K562 (cell line): Measurements from ENCODE around the gene CASKIN2. TPM values are rescaled to one million over a fixed set of nuclear protein-coding genes. Genes with fewer than 3 reads are reported as not detected.

Experiments
- ATAC-seq: fragments of 200-7000 bp; cut with Tn5 transposase; 3 replicates; pipeline ENCODE4 v1.9.1; 2020; ENCODE audit warnings: moderate library complexity
- BruUV-seq: library from RNA; stranded (reverse); fragments of 400-500 nt; replicated peaks from 2 replicates; lab custom pipeline; 2021; lab: Mats Ljungman, UMichigan
- CTCF ChIA-PET: fragments of 300-600 bp; formaldehyde crosslinking; extraction: SDS; loops from one replicate; lab custom pipeline; 2021; ENCODE audit warnings: low intra/inter-chr PET ratio; lab: Yijun Ruan, JAX
- POLR2A ChIA-PET: fragments of 300-600, 350-650 bp; sonication (Branson Sonifier 250); formaldehyde crosslinking; extraction: SDS; loops from one replicate; lab custom pipeline; 2021; ENCODE audit warnings: antibody characterized with exemption, inconsistent platforms; lab: Yijun Ruan, JAX
- DNase-seq, 4 experiments: peaks; one replicate each; pipeline versions ENCODE4 v3.0.0 to v3.0.0-alpha.2; 2011 to 2018; ENCODE audit warnings: low spot score in 3 of 4, mixed read lengths in 3 of 4; ENCODE audit errors: extremely low read depth in 1 of 4
- FAIRE-seq: peaks from 2 replicates; lab custom pipeline; 2011; peaks lifted over from hg19 to GRCh38; lab: Jason Lieb, UNC
- H2AFZ ChIP-seq: 2 replicates; pipeline ENCODE4 v1.6.0; 2011; ENCODE audit warnings: low read depth, low read length, control low read depth, inconsistent platforms
- H3K27ac ChIP-seq: fragments of 200-600 bp; 3 replicates; pipeline ENCODE4 v1.8.0; 2011; ENCODE audit warnings: low read depth, mild to moderate bottlenecking, control low read depth, inconsistent platforms, low read length, moderate library complexity, mixed read lengths; ENCODE audit errors: extremely low read depth
- H3K27me3 ChIP-seq, 2 experiments: fragments of 300-600 bp in 1 of 2; 2 replicates in 1 of 2; 3 replicates in 1 of 2; pipeline versions ENCODE4 v1.6.0 to v1.8.0; 2011; ENCODE audit warnings: inconsistent platforms in 2 of 2, low read length in 2 of 2, mild to moderate bottlenecking in 1 of 2, mixed read lengths in 1 of 2, moderate library complexity in 1 of 2; ENCODE audit not compliant: control insufficient read depth in 2 of 2, insufficient read depth in 2 of 2
- H3K36me3 ChIP-seq: fragments of 300-600 bp; 3 replicates; pipeline ENCODE4 v1.8.0; 2011; ENCODE audit warnings: mild to moderate bottlenecking, low read length, inconsistent platforms; ENCODE audit not compliant: control insufficient read depth, insufficient read depth
- H3K4me1 ChIP-seq, 2 experiments: fragments of 200-600 bp in 1 of 2; replicated peaks in 1 of 2; 2 replicates in 1 of 2; 3 replicates in 1 of 2; pipeline versions ENCODE4 v1.5.1 to v1.8.0; 2011; ENCODE audit warnings: inconsistent platforms in 2 of 2, low read length in 2 of 2, mild to moderate bottlenecking in 1 of 2, mixed read lengths in 1 of 2, moderate library complexity in 1 of 2; ENCODE audit not compliant: control insufficient read depth in 2 of 2, insufficient read depth in 2 of 2
- H3K4me2 ChIP-seq: 2 replicates; pipeline ENCODE4 v1.6.1; 2011; ENCODE audit warnings: low read length, control low read depth, inconsistent platforms, mixed read lengths; ENCODE audit not compliant: insufficient read depth
- H3K4me3 ChIP-seq: fragments of 200-600 bp; sonication (generic), shearing (Covaris generic); 2 replicates; pipeline ENCODE4 v1.5.1; 2016; ENCODE audit warnings: control low read depth, inconsistent platforms
- H3K79me2 ChIP-seq: fragments of 200-600 bp; 3 replicates; pipeline ENCODE4 v1.8.0; 2011; ENCODE audit warnings: low read length, inconsistent platforms; ENCODE audit not compliant: control insufficient read depth, insufficient read depth
- H3K9ac ChIP-seq, 2 experiments: 2 replicates each; pipeline versions ENCODE4 v1.6.0 to v1.6.1; 2011; ENCODE audit warnings: low read depth in 2 of 2, low read length in 2 of 2, control low read depth in 1 of 2, inconsistent platforms in 1 of 2, mild to moderate bottlenecking in 1 of 2, mixed read lengths in 1 of 2; ENCODE audit not compliant: insufficient read depth in 1 of 2
- H3K9me1 ChIP-seq: one replicate; pipeline ENCODE4 v1.6.0; 2011; ENCODE audit warnings: inconsistent platforms, mild to moderate bottlenecking, low read length, moderate library complexity; ENCODE audit not compliant: control insufficient read depth, insufficient read depth
- H3K9me3 ChIP-seq: replicated peaks from 2 replicates; pipeline ENCODE4 v1.5.1; 2011; ENCODE audit warnings: low read depth, low read length, inconsistent platforms; ENCODE audit not compliant: control insufficient read depth, insufficient read depth
- H4K20me1 ChIP-seq: replicated peaks from 2 replicates; pipeline ENCODE4 v1.6.1; 2011; ENCODE audit warnings: low read length, inconsistent platforms, mixed read lengths; ENCODE audit not compliant: control insufficient read depth, insufficient read depth
- DACH1 ChIP-seq: fragments of 450-650 bp; IDR thresholded peaks from 2 replicates; pipeline ENCODE4 v1.6.1; 2018; ENCODE audit not compliant: partially characterized antibody
- GTF2F1 ChIP-seq: IDR thresholded peaks from 2 replicates; pipeline ENCODE4 v1.6.1; 2011; ENCODE audit warnings: low read depth, low read length, improper control_type of control experiment
- MTA3 ChIP-seq: fragments of 450-650 bp; formaldehyde crosslinking; IDR thresholded peaks from 2 replicates; pipeline ENCODE4 v1.6.1; 2017; ENCODE audit warnings: mild to moderate bottlenecking, borderline replicate concordance
- NFYB ChIP-seq: IDR thresholded peaks from 2 replicates; pipeline ENCODE4 v1.6.1; 2011; ENCODE audit warnings: mild to moderate bottlenecking, moderate library complexity; ENCODE audit not compliant: insufficient read length; ENCODE audit errors: extremely low read depth
- RFX5 ChIP-seq: IDR thresholded peaks from 2 replicates; pipeline ENCODE4 v1.6.1; 2011; ENCODE audit warnings: low read depth, mild to moderate bottlenecking, improper control_type of control experiment, low read length
- SP1 ChIP-seq: sonication (generic); formaldehyde crosslinking; IDR thresholded peaks from 2 replicates; pipeline ENCODE4 v1.8.1; 2022; ENCODE audit warnings: mild to moderate bottlenecking, missing genetic modification reagents
- TEAD1 ChIP-seq, 2 experiments: fragments of 450-650 bp in 1 of 2; sonication (generic) in 1 of 2; formaldehyde crosslinking; IDR thresholded peaks; 2 replicates each; pipeline versions ENCODE4 v1.4.0 to v1.8.0; 2020 to 2022; ENCODE audit warnings: mild to moderate bottlenecking in 2 of 2, missing genetic modification reagents in 1 of 2
- ZNF282 ChIP-seq: sonication (generic); formaldehyde crosslinking; IDR thresholded peaks from 2 replicates; pipeline ENCODE4 v1.8.1; 2023; ENCODE audit warnings: missing genetic modification reagents
- WGBS: fragments of 100-300 bp; shearing (Covaris generic); methylation state at CpG from one replicate; pipeline ENCODE4 v1.1.6; 2016; ENCODE audit warnings: low coverage, mixed read lengths; ENCODE audit not compliant: insufficient coverage; ENCODE audit errors: missing lambda C conversion rate; 5-methylcytosine and 5-hydroxymethylcytosine counted together
- in situ Hi-C: fragments of 300-500 bp; cut with MboI; formaldehyde crosslinking; loops from 4 replicates; pipeline ENCODE4 v1.15.0; 2018; ENCODE audit warnings: inconsistent platforms, mixed read lengths
- intact Hi-C: fragments of 100-400 bp; cut with micrococcal nuclease; formaldehyde crosslinking; loops from 2 replicates; pipeline ENCODE4 v1.14.2; 2022
- polyA plus RNA-seq, 8 experiments: library from polyadenylated mRNA; depleted of rRNA in 4 of 8; stranded (reverse) in 5 of 8; unstranded in 3 of 8; fragments of >200 nt; fragmentation: Nextera tagmentation in 2 of 8; fragmentation: Illumina TruSeq in 1 of 8; extraction: Ambion mirVana in 2 of 8; extraction: Trizol in 1 of 8; gene quantifications; 2 replicates each; pipeline versions ENCODE4 v1.2.1 to v1.2.3, GENCODE V29; 2011 to 2014; ENCODE audit warnings: inconsistent platforms in 1 of 8, missing spikeins in 1 of 8
- total RNA-seq, 7 experiments: library from RNA; depleted of rRNA in 6 of 7; stranded (reverse); fragments of >200 nt in 6 of 7; fragmentation: Illumina TruSeq in 2 of 7; extraction: Trizol in 2 of 7; gene quantifications; 2 replicates each; pipeline versions ENCODE4 v1.2.1 to v1.2.3, GENCODE V29; 2011 to 2021; ENCODE audit warnings: low replicate concordance in 1 of 7
- TF ChIP-seq, protein P1 (sequence below): fragments of 450-650 bp; IDR thresholded peaks from 2 replicates; pipeline ENCODE4 v1.6.1; 2016; ENCODE audit warnings: mild to moderate bottlenecking, moderate library complexity

The CASKIN2 gene
- total and polyA plus RNA-seq, 9 of the 15 experiments (the other 6 are each of a cell fraction or from before 2014, with no cell fraction given), result 0.01 to 12.2 (median 2.1) TPM

DNA sequence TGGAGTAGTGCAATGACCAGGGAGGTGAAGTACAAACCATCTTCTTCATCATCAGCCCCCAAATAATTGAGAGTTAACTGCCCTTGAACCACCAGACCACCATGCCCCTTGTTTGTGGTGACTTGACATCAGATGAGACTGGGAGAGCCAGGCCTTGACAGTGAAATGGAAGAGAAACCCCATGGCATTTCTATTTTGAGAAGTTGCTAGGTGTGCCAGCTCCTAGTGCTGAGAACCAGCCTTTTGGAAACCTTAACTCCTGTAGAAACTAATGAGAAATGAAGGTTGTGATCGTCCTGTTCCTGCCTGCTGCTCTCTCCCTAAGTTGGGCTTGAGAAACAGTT lies 56.1 kb downstream of the CASKIN2 start (continued):
- TF ChIP-seq GTF2F1, result no peak
- no peak for TF ChIP-seq TEAD1 (CRISPR knock-in tag; IDR thresholded peaks at IDR 0.05)
- TF ChIP-seq ZNF282 (CRISPR knock-in tag), result no peak
- no peak for TF ChIP-seq NFYB
- no peak for TF ChIP-seq DACH1
- TF ChIP-seq RFX5, result no peak
- no peak for TF ChIP-seq MTA3
- TF ChIP-seq, all 486 proteins: peak for 0

DNA sequence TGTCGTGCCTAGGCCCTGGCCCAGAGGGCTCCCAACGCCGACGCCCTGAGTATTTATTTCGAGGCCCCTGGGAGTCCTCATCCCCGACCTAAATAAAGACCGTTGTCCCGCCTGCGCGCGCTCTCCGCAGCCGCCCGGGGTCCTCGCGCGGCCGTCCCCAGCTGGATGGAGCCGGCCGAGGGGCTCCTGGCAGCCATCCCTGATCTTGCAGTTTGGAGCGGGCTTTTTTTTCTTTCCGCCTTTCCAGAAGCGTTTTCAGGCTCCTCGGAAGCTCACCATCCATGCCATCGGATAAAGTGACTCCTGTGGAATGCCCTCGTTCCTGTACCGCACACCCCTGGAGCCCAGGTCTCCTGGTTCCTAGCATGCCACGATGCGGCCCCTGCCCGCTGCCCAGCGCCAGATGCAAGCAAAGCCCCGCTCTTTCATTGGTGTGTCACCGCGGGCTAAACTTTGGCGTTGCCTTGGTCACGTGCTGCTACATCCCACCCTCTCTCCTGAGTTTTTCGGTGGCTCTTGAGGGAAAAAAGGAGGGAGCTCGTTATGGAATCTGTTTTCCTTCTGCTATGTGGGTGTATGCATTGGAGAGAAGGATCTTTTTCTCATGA lies 58.2 kb downstream of the CASKIN2 start:
- intact Hi-C loops, result no loop called here
- peak overlapping the region; percentile 90 for H3K4me3 ChIP-seq
- ChIA-PET CTCF (no interaction called here), POLR2A (interaction anchor here (0.6 to 2.6 kb wide), 7 partner anchors 8 to 196 kb away, joined by 3 to 8 read pairs (median 5); partner anchors contain the start of genes GGA3 and MRPS7)
- no peaks in the 10 kb centered on the region for H3K27me3 ChIP-seq
- BruUV-seq, result no TSS peak
- no peak for FAIRE-seq
- no peaks in the 10 kb centered on the region for H3K9me1 ChIP-seq
- peak; percentile 58 for ATAC-seq
- 3% methylated on average over 38 of the region's 38 CpGs for WGBS
- no peaks in the 10 kb centered on the region for H4K20me1 ChIP-seq
- H3K36me3 ChIP-seq, result no peaks in the 10 kb centered on the region
- H3K4me1 ChIP-seq, result peaks cover 16 to 21% of the 10 kb centered on the region in 2 experiments; a peak in 4 of 5 replicates
- H3K9me3 ChIP-seq, result no peaks in the 10 kb centered on the region
- in situ Hi-C loops, result no loop called here
- H3K79me2 ChIP-seq, result peaks cover 15% of the 10 kb centered on the region
- peak in 3 of 4 experiments; percentile 33 to 60 (median 57) for DNase-seq
- peak overlapping the region; percentile 95 for H3K9ac ChIP-seq
- peak overlapping the region; percentile 83 for H2AFZ ChIP-seq
- peak overlapping the region; percentile 85 for H3K27ac ChIP-seq
- peak overlapping the region; percentile 90 for H3K4me2 ChIP-seq
- TF ChIP-seq SP1, result no peak
- TF ChIP-seq, protein P1, sequence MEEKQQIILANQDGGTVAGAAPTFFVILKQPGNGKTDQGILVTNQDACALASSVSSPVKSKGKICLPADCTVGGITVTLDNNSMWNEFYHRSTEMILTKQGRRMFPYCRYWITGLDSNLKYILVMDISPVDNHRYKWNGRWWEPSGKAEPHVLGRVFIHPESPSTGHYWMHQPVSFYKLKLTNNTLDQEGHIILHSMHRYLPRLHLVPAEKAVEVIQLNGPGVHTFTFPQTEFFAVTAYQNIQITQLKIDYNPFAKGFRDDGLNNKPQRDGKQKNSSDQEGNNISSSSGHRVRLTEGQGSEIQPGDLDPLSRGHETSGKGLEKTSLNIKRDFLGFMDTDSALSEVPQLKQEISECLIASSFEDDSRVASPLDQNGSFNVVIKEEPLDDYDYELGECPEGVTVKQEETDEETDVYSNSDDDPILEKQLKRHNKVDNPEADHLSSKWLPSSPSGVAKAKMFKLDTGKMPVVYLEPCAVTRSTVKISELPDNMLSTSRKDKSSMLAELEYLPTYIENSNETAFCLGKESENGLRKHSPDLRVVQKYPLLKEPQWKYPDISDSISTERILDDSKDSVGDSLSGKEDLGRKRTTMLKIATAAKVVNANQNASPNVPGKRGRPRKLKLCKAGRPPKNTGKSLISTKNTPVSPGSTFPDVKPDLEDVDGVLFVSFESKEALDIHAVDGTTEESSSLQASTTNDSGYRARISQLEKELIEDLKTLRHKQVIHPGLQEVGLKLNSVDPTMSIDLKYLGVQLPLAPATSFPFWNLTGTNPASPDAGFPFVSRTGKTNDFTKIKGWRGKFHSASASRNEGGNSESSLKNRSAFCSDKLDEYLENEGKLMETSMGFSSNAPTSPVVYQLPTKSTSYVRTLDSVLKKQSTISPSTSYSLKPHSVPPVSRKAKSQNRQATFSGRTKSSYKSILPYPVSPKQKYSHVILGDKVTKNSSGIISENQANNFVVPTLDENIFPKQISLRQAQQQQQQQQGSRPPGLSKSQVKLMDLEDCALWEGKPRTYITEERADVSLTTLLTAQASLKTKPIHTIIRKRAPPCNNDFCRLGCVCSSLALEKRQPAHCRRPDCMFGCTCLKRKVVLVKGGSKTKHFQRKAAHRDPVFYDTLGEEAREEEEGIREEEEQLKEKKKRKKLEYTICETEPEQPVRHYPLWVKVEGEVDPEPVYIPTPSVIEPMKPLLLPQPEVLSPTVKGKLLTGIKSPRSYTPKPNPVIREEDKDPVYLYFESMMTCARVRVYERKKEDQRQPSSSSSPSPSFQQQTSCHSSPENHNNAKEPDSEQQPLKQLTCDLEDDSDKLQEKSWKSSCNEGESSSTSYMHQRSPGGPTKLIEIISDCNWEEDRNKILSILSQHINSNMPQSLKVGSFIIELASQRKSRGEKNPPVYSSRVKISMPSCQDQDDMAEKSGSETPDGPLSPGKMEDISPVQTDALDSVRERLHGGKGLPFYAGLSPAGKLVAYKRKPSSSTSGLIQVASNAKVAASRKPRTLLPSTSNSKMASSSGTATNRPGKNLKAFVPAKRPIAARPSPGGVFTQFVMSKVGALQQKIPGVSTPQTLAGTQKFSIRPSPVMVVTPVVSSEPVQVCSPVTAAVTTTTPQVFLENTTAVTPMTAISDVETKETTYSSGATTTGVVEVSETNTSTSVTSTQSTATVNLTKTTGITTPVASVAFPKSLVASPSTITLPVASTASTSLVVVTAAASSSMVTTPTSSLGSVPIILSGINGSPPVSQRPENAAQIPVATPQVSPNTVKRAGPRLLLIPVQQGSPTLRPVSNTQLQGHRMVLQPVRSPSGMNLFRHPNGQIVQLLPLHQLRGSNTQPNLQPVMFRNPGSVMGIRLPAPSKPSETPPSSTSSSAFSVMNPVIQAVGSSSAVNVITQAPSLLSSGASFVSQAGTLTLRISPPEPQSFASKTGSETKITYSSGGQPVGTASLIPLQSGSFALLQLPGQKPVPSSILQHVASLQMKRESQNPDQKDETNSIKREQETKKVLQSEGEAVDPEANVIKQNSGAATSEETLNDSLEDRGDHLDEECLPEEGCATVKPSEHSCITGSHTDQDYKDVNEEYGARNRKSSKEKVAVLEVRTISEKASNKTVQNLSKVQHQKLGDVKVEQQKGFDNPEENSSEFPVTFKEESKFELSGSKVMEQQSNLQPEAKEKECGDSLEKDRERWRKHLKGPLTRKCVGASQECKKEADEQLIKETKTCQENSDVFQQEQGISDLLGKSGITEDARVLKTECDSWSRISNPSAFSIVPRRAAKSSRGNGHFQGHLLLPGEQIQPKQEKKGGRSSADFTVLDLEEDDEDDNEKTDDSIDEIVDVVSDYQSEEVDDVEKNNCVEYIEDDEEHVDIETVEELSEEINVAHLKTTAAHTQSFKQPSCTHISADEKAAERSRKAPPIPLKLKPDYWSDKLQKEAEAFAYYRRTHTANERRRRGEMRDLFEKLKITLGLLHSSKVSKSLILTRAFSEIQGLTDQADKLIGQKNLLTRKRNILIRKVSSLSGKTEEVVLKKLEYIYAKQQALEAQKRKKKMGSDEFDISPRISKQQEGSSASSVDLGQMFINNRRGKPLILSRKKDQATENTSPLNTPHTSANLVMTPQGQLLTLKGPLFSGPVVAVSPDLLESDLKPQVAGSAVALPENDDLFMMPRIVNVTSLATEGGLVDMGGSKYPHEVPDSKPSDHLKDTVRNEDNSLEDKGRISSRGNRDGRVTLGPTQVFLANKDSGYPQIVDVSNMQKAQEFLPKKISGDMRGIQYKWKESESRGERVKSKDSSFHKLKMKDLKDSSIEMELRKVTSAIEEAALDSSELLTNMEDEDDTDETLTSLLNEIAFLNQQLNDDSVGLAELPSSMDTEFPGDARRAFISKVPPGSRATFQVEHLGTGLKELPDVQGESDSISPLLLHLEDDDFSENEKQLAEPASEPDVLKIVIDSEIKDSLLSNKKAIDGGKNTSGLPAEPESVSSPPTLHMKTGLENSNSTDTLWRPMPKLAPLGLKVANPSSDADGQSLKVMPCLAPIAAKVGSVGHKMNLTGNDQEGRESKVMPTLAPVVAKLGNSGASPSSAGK, result 0 out of 2 replicates have a peak, but pooled peaks have one; percentile 51
